Neuronal stem cell (in vitro differentiated cells): ENCODE results near the gene NEBL. TPM values are rescaled to one million over a fixed set of nuclear protein-coding genes. Genes with fewer than 3 reads are reported as not detected.

ENCODE experiments used
- DNase-seq: peaks from one replicate; pipeline ENCODE4 v3.0.0-alpha.2; 2013; ENCODE audit warnings: low spot score
- H2AFZ ChIP-seq: one replicate; pipeline ENCODE4 v1.6.1; 2013; ENCODE audit warnings: mild to moderate bottlenecking, low read length, inconsistent platforms
- H2AK5ac ChIP-seq: 2 replicates; pipeline ENCODE4 v1.6.1; 2013; ENCODE audit warnings: low read depth, mild to moderate bottlenecking, inconsistent platforms, low read length, moderate library complexity, mixed read lengths
- H2BK120ac ChIP-seq: 2 replicates; pipeline ENCODE4 v1.6.1; 2013; ENCODE audit warnings: low read depth, mild to moderate bottlenecking, inconsistent platforms, low read length, moderate library complexity, mixed read lengths
- H2BK12ac ChIP-seq: one replicate; pipeline ENCODE4 v1.6.1; 2013; ENCODE audit warnings: low read length, inconsistent platforms
- H2BK15ac ChIP-seq: 2 replicates; pipeline ENCODE4 v1.6.1; 2013; ENCODE audit warnings: mild to moderate bottlenecking, low read length, inconsistent platforms, mixed read lengths
- H2BK5ac ChIP-seq: one replicate; pipeline ENCODE4 v1.6.1; 2013; ENCODE audit warnings: inconsistent platforms, mild to moderate bottlenecking, low read length, moderate library complexity
- H3K14ac ChIP-seq: one replicate; pipeline ENCODE4 v1.6.1; 2013; ENCODE audit warnings: low read length, inconsistent platforms
- H3K18ac ChIP-seq: 2 replicates; pipeline ENCODE4 v1.6.1; 2013; ENCODE audit warnings: low read length, inconsistent platforms
- H3K23ac ChIP-seq: 2 replicates; pipeline ENCODE4 v1.6.1; 2013; ENCODE audit warnings: low read depth, mild to moderate bottlenecking, mixed read lengths, low read length, inconsistent platforms; ENCODE audit not compliant: poor library complexity
- H3K27ac ChIP-seq: replicated peaks from 3 replicates; pipeline ENCODE4 v1.5.1; 2013; ENCODE audit warnings: low read length, inconsistent platforms
- H3K27me3 ChIP-seq, 3 experiments: 2 replicates each; pipeline ENCODE4 v1.6.1; 2013; ENCODE audit warnings: low read length in 3 of 3, mild to moderate bottlenecking in 2 of 3, inconsistent platforms in 1 of 3, low read depth in 1 of 3, mixed read lengths in 1 of 3, moderate library complexity in 1 of 3; ENCODE audit not compliant: control insufficient read depth in 3 of 3, insufficient read depth in 3 of 3
- H3K36me3 ChIP-seq, 2 donors: replicated peaks in 1 of 2; 2 replicates each; pipeline ENCODE4 v1.6.1; 2013; ENCODE audit warnings: low read length in 2 of 2; ENCODE audit not compliant: control insufficient read depth in 2 of 2, insufficient read depth in 2 of 2
- H3K4ac ChIP-seq: 2 replicates; pipeline ENCODE4 v1.6.1; 2013; ENCODE audit warnings: inconsistent platforms, mild to moderate bottlenecking, low read length, moderate library complexity
- H3K4me1 ChIP-seq, 2 donors: 1 replicate in 1 of 2; 2 replicates in 1 of 2; pipeline ENCODE4 v1.6.1; 2013; ENCODE audit warnings: low read length in 2 of 2, low read depth in 1 of 2; ENCODE audit not compliant: control insufficient read depth in 2 of 2, insufficient read depth in 1 of 2
- H3K4me2 ChIP-seq: one replicate; pipeline ENCODE4 v1.6.1; 2013; ENCODE audit warnings: mild to moderate bottlenecking, low read length, inconsistent platforms; ENCODE audit not compliant: insufficient read depth, poor library complexity, severe bottlenecking
- H3K4me3 ChIP-seq, 2 donors: 2 replicates each; pipeline ENCODE4 v1.5.1; 2013; ENCODE audit warnings: low read length in 2 of 2, mild to moderate bottlenecking in 2 of 2, inconsistent platforms in 1 of 2, moderate library complexity in 1 of 2
- H3K79me1 ChIP-seq: one replicate; pipeline ENCODE4 v1.6.1; 2013; ENCODE audit warnings: low read depth, mild to moderate bottlenecking, inconsistent platforms, low read length, moderate library complexity
- H3K9ac ChIP-seq: one replicate; pipeline ENCODE4 v1.6.1; 2013; ENCODE audit warnings: mild to moderate bottlenecking, low read depth, low read length, inconsistent platforms; ENCODE audit not compliant: poor library complexity
- H3K9me3 ChIP-seq, 2 donors: replicated peaks in 1 of 2; 2 replicates each; pipeline versions ENCODE3 to v1.6.1; 2013; ENCODE audit warnings: low read length in 2 of 2, mild to moderate bottlenecking in 2 of 2, inconsistent platforms in 1 of 2, low read depth in 1 of 2, mixed read lengths in 1 of 2, moderate library complexity in 1 of 2; ENCODE audit not compliant: control insufficient read depth in 2 of 2, insufficient read depth in 1 of 2
- H4K8ac ChIP-seq: one replicate; pipeline ENCODE4 v1.6.1; 2013; ENCODE audit warnings: low read depth, mild to moderate bottlenecking, inconsistent platforms, low read length, moderate library complexity
- H4K91ac ChIP-seq: one replicate; pipeline ENCODE4 v1.6.1; 2013; ENCODE audit warnings: low read length, low read depth, mild to moderate bottlenecking, inconsistent platforms; ENCODE audit not compliant: poor library complexity
- WGBS, 2 donors: extraction: QIAGEN DNeasy Blood & Tissue Kit; methylation state at CpG; one replicate each; pipeline ENCODE4 v1.1.7; 2013; ENCODE audit warnings: missing lambda C conversion rate in 2 of 2, mixed read lengths in 1 of 2; ENCODE audit not compliant: insufficient read length in 2 of 2, insufficient replicate concordance in 1 of 2; ENCODE audit errors: extremely low coverage in 2 of 2; 5-methylcytosine and 5-hydroxymethylcytosine counted together
- small RNA-seq: library from polyadenylated mRNA; stranded (forward); fragments of <200 nt; extraction: miRNeasy Mini kit (QIAGEN cat#:217004); gene quantifications from one replicate; pipeline ENCODE3, GENCODE V24; 2013; ENCODE audit not compliant: insufficient read depth

The NEBL gene

DNA sequence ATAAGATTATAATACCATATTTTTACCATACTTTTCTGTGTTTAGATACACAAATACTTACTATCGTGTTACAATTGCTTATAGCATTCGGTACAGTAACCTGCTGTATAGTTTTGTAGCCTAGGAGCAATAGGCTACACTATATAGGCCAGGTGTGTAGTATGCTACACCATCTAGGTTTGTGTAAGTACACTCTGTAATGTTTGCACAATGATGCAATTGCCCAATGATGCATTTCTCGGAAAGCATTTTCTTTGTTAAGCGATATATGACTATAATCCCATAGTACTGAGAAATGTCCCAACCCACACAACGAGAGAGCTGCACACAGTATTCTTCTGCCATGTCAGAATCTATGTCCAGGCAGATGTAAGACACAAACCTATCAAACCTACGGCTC is 160.0 kb downstream of the NEBL start:
- no peak overlapping the region for H2BK12ac ChIP-seq
- H4K91ac ChIP-seq, result no peak overlapping the region
- H3K23ac ChIP-seq, result no peak overlapping the region
- H3K27ac ChIP-seq, result no peak overlapping the region
- no peak overlapping the region for H3K4me2 ChIP-seq
- no peak overlapping the region for H3K4ac ChIP-seq
- no peak overlapping the region for H2AK5ac ChIP-seq
- H3K9ac ChIP-seq, result no peak overlapping the region
- no peak overlapping the region for H3K18ac ChIP-seq
- no peaks in the 10 kb centered on the region for H3K9me3 ChIP-seq
- no peak overlapping the region for H3K14ac ChIP-seq
- DNase-seq, result no peak
- no peak overlapping the region for H2AFZ ChIP-seq
- H3K4me1 ChIP-seq, result peaks cover 0 to 3% of the 10 kb centered on the region in 2 donors
- H3K36me3 ChIP-seq, result no peaks in the 10 kb centered on the region
- H3K79me1 ChIP-seq, result no peaks in the 10 kb centered on the region
- H2BK120ac ChIP-seq, result no peak overlapping the region
- H3K4me3 ChIP-seq, result no peak overlapping the region
- H2BK15ac ChIP-seq, result no peak overlapping the region
- H4K8ac ChIP-seq, result no peak overlapping the region
- H3K27me3 ChIP-seq, result peaks cover 0 to 7% (median 2%) of the 10 kb centered on the region in 3 experiments
- no CpG with 5 or more reads among the region's 6 CpGs for whole genome bisulfite sequencing, 2 donors
- no peak overlapping the region for H2BK5ac ChIP-seq

Small RNAs within 50 kb of the gene (small RNA-seq; reads per million reads assigned to genes)
- not detected for gene AL157398.1
- not detected for gene MTND1P21
